ENCODE measurements around the gene MICAL2. TPM values are rescaled to one million over a fixed set of nuclear protein-coding genes. Genes with fewer than 3 reads are reported as not detected.
"Not testable (repeated sequence)": the region's sequence is repeated elsewhere in the genome, so short reads cannot be mapped to it uniquely, and the experiment has no call there.

The MICAL2 gene
- total RNA-seq, 1 experiment from 2014 or later = 148 TPM

- no peak for DNase-seq (ENCODE audit: low spot score)
Observed at GRCh38 chr11:12134236-12134585, 23.8 kb downstream of the MICAL2 start.

GRCh38 chr11:12135185-12135584, 24.8 kb downstream of the MICAL2 start:
- DNase-seq (ENCODE audit: low spot score) = no peak

DNA sequence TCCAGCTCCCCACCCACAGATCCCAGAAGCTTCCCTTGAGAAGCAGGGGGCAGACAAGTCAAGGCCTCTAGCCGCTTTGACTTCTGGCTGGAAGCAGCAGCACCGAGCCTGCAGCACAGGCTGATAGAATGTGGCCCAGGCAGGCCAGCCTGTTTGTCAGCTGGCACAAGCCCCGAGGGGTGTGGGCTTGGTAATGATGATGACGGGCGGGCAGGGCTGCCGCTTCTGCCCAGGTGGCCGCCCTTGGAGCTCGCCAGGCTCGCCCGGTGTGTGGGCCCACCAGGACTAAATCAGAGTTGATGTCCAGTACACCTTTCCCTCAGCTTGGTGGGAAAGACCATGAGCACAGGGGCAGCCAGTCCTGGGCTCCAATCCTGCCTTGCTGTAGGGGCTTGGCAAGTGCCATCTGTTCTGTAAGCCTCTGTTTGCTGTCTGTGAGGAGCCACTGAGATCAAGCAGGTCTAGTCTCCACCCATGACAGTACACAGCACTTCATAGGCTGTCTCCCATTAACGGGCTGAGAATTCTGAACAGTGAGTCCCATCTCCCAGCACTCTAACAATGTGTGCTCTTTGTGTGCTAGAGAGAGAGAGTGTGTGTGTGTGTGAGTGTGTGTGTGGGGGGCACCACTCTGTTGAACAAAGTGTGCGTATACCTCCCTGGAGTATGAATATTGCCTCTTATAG, 26.8 kb downstream of the MICAL2 start:
- no peak for DNase-seq (ENCODE audit: low spot score)

DNA sequence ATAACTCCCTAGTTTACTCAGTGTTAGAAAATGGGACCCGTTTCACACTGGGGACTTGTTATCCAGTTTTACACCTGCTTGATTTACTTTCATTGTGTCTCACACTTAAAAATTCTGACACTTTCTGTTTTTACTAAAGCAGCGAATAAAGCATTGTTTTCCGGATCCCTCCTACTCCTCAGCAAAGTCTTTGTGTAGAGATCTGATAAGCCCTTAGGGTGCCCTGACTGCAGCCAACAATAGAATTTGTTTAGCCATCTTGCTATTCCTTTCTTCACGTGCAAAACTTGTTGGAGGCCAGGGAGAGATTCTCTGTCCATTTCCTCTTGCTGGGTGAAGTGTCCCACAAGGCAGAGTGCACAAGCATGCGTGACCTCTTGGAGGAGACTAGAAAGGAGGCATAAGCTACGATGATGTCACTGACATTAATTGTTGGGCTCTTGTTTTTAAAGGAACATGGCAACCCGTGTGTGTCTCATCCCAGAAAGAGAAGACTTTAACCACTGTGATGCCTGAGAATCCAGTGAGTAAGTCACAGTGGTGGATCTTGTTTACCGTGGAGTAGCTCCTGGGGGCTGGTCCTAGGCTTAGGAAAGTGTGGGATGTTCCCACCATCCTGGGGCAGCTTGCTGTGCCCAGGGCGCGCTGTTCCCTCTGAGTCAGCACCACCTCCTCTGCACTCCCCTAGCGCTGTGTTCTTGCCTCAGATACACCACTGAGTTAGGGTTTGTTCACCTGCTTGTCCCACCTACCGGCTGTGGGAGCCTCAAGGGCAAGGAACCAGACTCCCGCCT, 27.7 kb downstream of the MICAL2 start:
- DNase-seq (ENCODE audit: low spot score) = peak; percentile 96

DNA sequence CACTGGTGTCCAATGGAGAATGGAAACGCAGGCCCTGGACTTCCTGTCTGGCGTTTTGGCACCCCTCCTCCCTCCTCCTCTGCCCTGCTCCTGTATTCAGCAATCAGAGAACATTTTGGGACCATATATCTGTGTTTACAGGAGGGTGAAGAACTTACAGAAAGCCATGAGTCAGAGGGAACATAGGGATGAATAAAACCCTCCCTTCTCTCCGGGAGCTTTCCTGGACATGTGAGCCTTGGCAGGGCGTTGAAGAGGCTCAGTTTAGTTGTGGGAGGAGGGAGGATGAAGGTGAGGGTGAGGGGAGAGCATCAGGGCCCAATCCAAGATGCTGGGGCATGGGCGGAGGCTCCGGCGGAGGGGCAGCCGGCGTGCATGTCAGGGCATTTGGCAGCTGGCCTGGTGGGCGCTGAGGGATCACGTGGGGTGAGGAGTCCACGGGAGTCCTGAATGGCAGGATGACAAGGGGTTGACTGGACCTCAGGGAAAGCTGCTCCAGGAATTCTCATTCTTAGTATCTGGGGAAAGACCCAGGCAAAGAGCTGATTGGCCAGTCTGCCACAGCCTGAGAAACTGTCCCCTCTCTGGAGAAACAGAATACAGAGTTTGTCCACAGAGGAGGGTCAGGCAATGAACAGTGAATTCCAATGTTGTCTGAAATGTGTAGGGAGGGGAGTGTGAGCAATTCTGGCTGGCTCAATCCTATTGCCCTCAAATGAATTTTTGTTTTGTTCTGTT, 28.9 kb downstream of the MICAL2 start:
- DNase-seq (ENCODE audit: low spot score) = peak; percentile 91

DNA sequence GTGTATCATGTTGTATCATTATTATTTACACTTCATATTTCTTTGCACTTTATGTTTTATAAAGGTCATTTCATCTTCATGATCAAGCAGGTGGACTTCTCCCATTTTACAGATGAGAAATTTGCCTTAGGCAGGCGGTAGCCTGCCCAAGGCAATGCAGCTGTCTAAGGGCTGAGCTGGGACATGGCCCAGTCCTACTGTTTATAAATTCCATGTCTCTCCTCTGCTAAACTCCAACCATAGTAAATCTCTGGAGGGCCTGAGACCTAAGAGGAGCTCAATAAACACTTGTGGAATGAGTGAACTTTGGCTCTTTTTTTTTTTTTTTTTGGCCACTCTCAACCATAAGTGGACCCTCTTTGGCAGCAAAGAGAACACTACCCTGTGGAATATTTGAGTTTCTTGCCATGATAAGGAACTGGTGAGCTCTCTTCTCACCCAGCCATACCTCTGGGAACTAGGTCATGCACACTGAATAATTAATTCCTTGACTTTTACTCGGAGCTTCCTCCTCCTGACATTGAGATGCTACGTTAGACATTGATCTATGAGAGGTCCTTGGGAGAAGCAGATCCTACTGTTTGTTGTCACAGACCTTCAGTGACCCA, 29.9 kb downstream of the MICAL2 start:
- DNase-seq (ENCODE audit: low spot score) = no peak

DNA sequence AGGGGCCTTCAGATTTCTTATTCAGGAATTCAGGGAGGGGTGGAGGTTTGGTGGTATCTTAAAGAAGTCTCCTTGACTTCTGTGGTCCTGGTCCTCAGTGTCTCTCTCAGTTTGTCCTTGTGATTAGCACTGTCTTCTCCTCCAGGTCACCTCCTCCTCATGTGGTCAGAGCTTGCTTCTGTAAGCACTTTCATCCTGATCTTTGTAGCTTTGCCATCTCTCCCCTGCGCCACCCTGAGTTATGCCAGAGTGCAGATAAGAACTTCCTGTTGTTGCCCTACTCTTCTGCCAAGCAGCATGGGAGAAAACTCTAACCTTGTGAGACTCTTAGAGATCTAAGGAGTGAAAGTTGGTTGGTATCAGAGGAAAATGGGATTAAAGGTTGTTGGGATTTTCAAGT, 30.9 kb downstream of the MICAL2 start:
- DNase-seq (ENCODE audit: low spot score) = no peak

- DNase-seq (ENCODE audit: low spot score) = no peak
Observed at GRCh38 chr11:12142176-12142575, 31.8 kb downstream of the MICAL2 start.

DNA sequence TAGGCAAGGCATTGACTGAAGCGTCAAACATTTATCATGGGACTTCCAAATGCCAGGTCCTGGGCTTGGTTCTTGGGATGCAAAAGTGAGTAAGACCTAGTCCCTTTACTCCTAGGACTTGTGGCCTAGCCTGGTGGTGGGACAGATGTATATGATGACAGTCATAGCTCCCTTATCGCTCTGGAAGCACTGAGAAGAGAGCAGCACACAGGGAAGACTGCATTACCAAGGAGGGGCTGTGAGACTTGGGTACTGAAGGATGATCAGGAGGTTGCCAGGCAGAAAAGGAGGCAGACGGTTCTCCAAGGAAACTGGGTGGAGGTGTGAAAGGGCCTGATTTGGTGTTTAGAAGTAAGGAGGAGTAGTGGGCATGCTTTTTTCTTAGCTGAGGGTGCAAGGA, 32.5 kb downstream of the MICAL2 start:
- no peak for DNase-seq (ENCODE audit: low spot score)

DNA sequence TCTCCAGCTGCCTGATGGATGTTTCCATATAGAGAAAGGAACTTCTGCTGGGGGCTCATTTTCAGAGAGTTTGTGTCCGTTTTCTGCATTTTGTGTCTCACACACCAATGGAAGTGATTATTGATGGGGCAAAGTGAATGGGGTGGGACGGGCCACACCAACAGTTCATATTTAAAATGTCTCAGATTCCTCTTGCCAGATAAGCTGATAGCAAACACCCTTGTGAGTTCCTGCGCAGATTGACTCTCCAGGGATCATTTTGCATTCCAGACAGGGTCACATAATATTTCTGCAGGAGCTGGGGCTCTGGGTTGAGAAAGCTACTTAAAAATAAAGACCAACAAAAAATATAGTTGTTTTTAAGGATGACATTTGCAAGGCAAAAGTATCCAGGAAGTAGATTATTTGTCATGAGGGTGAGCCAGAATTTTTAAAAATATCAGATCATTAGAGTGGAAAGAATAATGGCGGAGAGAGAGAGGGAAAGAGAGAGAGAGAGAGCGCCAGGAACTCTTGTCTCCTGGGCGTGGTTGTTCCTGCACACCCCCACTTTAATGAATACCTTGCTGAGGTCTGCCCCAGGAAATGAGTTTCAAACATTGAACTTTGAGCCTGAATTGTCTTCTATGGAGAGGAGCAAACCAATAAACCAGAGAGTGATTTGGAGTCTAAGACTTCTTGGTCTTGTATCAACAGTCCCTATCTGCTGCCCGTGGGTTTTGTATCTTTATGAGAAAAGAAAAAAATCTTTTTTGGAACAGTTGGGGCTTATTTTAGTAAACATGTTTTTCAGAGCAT, 33.3 kb downstream of the MICAL2 start:
- no peak for DNase-seq (ENCODE audit: low spot score)

DNA sequence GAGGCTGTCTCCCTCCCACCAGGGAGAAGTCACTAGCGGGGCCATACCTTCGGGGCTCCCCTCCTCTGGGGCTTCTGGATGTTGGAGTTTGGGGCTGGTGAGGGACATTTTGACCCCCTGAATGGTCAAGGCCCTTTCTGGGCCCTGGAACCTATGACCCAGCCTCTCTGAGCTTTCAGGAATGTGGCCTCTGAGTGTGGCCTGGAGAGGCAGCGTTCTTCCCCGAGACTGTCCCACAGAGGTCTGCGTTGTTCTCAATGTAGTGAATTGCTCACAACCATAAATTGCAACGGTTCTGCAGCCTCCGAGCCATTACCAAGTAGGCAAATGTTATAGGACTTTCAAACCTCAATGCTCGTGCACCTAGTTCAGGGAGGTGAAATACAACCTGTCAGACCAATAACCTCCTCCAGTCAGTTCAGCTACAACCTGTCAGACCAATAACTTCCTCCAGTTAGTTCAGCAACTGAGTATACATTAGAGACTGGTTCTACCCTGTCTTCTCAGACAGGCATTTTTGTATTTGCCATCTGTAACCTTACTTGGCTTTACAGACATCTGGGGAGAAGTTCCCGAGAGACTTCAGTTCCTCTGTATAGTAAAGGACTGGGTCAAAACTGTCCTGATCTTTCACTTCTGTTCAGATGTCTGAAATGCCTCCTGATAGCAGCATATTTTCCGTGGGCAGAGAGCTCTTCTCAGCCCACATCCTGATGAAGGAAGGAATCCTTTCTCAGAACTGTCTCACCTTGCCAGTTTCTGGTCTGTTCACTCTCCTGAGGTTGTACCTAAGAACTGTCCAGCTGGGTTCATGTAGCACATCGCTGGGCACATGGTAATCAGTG, 34.2 kb downstream of the MICAL2 start:
- DNase-seq (ENCODE audit: low spot score) = no peak

GRCh38 chr11:12146678-12147077, 36.3 kb downstream of the MICAL2 start:
- not testable (repeated sequence) for DNase-seq (ENCODE audit: low spot score)

DNA sequence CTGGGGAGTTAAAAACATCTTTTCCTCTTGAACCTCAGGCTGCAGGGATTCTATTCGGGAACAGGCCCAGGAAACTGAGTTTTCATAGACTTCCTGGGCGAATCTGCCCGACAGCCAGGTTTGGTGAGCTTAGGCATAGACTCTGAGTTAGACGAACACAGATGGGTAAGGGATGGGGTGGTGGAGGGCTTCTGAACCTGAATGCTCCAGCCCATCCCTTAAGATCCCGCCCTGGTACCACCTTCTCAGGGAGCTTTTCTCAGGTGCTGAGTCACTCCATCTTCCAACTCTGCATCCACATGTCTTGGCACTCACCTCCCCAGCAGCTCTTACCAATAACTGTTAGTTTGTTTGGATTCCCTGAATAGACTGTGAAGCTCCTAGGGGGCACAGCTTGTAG, 37.4 kb downstream of the MICAL2 start:
- no peak for DNase-seq (ENCODE audit: low spot score)

DNA sequence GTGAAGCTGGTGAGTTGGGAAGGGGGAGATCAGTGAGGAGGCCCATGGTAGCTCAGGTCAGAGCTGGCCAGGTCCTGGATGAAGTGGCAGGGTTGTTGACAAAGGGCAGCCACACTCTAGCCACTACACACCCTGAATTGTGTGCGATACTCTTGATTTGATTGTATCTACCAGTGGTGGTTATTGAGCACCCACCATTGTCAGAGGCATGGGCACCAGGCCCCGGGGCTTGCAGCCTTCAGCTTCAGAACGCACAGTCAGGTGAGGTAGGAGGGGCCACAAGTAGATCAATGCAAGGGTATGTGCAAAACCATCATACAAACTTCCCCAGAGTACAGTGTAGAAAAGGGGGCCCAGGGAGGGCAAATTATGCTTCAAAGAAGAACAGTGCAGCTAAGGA, 38.1 kb downstream of the MICAL2 start:
- no peak for DNase-seq (ENCODE audit: low spot score)

DNA sequence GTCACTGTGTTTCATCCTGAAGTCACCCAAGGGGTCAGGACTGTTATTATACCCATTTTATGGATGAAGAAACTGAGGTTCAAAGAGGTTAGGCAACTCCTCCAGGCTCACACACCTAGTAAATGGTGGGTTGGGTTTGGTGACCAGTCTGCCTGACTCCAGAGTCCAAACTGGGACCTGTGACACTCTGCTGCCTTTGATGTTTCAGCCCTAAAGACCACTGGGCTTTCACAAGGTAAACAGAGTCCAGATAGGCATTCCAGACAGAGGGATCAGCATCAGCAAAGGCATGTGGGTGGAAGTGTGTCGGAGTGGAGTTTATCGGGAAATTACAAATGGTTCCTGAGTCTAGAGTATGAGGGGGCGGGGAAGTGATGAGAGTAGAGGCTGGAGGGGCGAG, 38.5 kb downstream of the MICAL2 start:
- DNase-seq (ENCODE audit: low spot score) = no peak

GRCh38 chr11:12149672-12150225, 39.4 kb downstream of the MICAL2 start:
- no peak for DNase-seq (ENCODE audit: low spot score)

GRCh38 chr11:12150831-12151382, 40.5 kb downstream of the MICAL2 start:
- no peak for DNase-seq (ENCODE audit: low spot score)

DNA sequence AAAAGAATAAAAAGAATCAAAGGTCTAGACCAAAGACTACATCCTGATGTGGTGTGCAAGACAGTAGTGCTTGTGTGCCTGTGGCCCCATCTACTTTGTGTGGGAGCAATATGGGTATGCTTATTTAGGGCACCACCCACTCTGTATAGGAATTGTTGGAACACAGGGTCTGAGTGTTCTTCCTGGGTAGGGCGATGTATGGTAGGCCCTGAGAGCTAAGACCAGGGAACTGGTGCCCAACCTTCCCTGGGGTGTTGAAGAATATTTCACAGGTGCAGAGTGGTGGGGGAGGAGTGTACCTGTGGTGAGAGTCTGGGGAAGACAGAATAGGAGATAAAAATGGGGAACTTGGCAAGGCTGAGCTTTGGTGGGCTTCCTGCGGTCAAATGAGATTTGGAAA, 41.9 kb downstream of the MICAL2 start:
- no peak for DNase-seq (ENCODE audit: low spot score)

GRCh38 chr11:12154871-12155668, 44.7 kb downstream of the MICAL2 start:
- no peak for DNase-seq (ENCODE audit: low spot score)
